Measurements from ENCODE around the gene CBLN1. TPM values are rescaled to one million over a fixed set of nuclear protein-coding genes. Genes with fewer than 3 reads are reported as not detected.

Gene CBLN1
- total RNA-seq, 1 donor from 2014 or later = 3.2 TPM

DNA sequence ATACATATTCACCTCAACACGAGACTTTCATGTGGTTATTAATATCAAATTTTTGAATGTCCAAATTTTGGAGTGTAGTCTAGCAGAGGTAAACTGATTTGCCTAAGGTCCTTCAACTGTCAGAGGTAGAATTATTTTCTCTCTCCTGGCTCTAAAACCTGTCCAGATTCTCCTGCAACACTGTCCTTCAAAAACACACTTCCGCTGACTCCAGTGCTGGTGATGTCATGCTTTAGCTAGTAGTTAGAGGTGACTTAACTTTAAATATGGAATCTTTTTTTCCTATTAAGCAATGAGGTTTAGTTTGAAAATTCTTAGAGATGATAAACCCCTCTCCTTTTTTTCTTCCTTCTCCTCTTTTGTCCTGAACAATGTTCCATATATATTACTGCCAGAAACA, 10.8 kb upstream of the CBLN1 start:
- TF ChIP-seq, protein P1, sequence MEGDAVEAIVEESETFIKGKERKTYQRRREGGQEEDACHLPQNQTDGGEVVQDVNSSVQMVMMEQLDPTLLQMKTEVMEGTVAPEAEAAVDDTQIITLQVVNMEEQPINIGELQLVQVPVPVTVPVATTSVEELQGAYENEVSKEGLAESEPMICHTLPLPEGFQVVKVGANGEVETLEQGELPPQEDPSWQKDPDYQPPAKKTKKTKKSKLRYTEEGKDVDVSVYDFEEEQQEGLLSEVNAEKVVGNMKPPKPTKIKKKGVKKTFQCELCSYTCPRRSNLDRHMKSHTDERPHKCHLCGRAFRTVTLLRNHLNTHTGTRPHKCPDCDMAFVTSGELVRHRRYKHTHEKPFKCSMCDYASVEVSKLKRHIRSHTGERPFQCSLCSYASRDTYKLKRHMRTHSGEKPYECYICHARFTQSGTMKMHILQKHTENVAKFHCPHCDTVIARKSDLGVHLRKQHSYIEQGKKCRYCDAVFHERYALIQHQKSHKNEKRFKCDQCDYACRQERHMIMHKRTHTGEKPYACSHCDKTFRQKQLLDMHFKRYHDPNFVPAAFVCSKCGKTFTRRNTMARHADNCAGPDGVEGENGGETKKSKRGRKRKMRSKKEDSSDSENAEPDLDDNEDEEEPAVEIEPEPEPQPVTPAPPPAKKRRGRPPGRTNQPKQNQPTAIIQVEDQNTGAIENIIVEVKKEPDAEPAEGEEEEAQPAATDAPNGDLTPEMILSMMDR (IDR thresholded peaks at IDR 0.05; ENCODE audit: unreplicated experiment) = no peak
- Mint-ChIP-seq H3K9me3 (ENCODE audit: unreplicated experiment) (no peaks in the 10 kb centered on the region), H3K4me3 (ENCODE audit: unreplicated experiment) (no peak overlapping the region), H3K4me1 (ENCODE audit: unreplicated experiment) (no peaks in the 10 kb centered on the region), H3K27me3 (ENCODE audit: unreplicated experiment) (peaks cover 1% of the 10 kb centered on the region), H3K27ac (ENCODE audit: unreplicated experiment) (no peak overlapping the region), H3K36me3 (ENCODE audit: low read depth, unreplicated experiment) (no peaks in the 10 kb centered on the region)
- DNase-seq (ENCODE audit: low spot score) = no peak

GRCh38 chr16:49287572-49287971, 5.9 kb upstream of the CBLN1 start:
- Mint-ChIP-seq H3K4me3 (ENCODE audit: unreplicated experiment) (no peak overlapping the region), H3K36me3 (ENCODE audit: low read depth, unreplicated experiment) (no peaks in the 10 kb centered on the region), H3K27me3 (ENCODE audit: unreplicated experiment) (peaks cover 4% of the 10 kb centered on the region), H3K27ac (ENCODE audit: unreplicated experiment) (no peak overlapping the region), H3K4me1 (ENCODE audit: unreplicated experiment) (peaks cover 7% of the 10 kb centered on the region), H3K9me3 (ENCODE audit: unreplicated experiment) (no peaks in the 10 kb centered on the region)
- TF ChIP-seq, protein P1 (IDR thresholded peaks at IDR 0.05; ENCODE audit: unreplicated experiment) = no peak
- DNase-seq (ENCODE audit: low spot score) = no peak

- Mint-ChIP-seq H3K4me1 (ENCODE audit: unreplicated experiment) (peaks cover 9% of the 10 kb centered on the region), H3K9me3 (ENCODE audit: unreplicated experiment) (no peaks in the 10 kb centered on the region), H3K4me3 (ENCODE audit: unreplicated experiment) (no peak overlapping the region), H3K27ac (ENCODE audit: unreplicated experiment) (no peak overlapping the region), H3K36me3 (ENCODE audit: low read depth, unreplicated experiment) (no peaks in the 10 kb centered on the region), H3K27me3 (ENCODE audit: unreplicated experiment) (peaks cover 12% of the 10 kb centered on the region)
- no peak for DNase-seq (ENCODE audit: low spot score)
- TF ChIP-seq, protein P1 (IDR thresholded peaks at IDR 0.05; ENCODE audit: unreplicated experiment) = no peak
Observed at GRCh38 chr16:49284962-49285361, 3.3 kb upstream of the CBLN1 start.

DNA sequence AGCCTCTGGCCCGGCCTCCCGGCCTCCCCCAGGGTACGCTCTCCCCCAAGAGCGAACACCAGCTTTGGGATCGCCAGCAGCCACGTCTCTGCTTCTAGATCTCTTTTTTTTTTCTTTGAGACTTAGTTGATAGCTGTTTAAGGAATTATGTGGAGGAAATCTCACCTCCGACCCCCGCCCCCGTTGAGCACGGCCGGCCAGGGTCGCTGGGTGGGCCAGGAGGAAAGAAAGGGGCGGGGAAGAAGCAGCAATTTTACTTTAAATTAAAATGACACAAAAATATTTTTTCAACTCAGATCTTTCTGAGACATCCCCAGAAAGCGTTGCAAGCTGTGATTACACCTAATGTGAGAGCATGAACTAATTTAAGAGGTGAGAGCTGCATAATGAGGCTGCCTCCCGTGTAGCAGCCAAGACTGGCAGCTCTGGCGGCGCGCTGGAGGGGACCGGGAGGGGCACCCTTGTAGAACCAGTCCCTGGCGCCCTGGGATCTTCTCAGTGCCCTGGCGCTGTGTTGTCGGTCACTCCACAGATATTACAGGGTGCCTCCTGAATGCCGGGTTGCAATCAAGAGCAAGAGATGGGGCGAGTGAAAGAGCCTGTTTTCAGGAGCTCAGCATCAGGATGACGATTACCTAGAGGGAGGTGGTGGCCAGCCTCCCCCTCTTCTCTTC, 1.9 kb upstream of the CBLN1 start:
- Mint-ChIP-seq H3K27ac (ENCODE audit: unreplicated experiment) (no peak overlapping the region), H3K9me3 (ENCODE audit: unreplicated experiment) (no peaks in the 10 kb centered on the region), H3K4me1 (ENCODE audit: unreplicated experiment) (peaks cover 22% of the 10 kb centered on the region), H3K36me3 (ENCODE audit: low read depth, unreplicated experiment) (no peaks in the 10 kb centered on the region), H3K4me3 (ENCODE audit: unreplicated experiment) (no peak overlapping the region), H3K27me3 (ENCODE audit: unreplicated experiment) (peaks cover 22% of the 10 kb centered on the region)
- DNase-seq (ENCODE audit: low spot score) = no peak
- TF ChIP-seq, protein P1 (IDR thresholded peaks at IDR 0.05; ENCODE audit: unreplicated experiment) = no peak

DNA sequence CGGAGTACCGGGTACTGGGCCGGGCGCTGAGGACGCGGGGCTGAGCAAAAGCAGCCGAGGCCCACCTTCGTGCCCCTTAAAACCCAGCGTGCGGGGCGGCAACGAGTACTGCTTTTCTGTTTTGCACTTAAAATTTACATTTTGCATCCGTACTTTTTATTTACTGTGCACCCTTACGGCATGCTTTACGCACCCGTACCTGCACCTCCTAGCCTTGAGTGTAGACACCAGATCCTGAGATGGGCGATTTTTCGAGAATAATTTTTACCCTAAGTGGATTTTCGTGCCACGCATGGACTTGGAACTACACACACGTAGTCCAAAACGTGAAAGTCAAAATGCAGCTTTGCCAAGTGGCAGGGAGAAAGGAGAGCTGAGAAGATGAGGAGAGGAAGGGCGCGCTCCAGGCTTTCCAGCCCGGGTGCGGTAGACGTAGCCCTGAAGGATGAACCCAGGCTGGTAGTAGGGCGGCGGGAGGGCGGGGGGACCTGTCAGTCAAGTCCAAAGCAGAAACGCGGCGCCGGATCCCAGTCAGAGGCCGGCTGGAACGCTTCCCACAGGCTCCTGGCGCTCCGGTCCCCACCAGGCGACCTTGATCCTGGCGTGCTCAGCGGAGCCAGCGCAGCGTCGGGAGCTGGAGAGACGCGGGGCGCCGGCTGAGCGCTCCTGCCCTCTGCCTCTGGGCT, 1.2 kb upstream of the CBLN1 start:
- Mint-ChIP-seq H3K4me1 (ENCODE audit: unreplicated experiment) (peaks cover 26% of the 10 kb centered on the region), H3K27ac (ENCODE audit: unreplicated experiment) (no peak overlapping the region), H3K27me3 (ENCODE audit: unreplicated experiment) (peaks cover 23% of the 10 kb centered on the region), H3K4me3 (ENCODE audit: unreplicated experiment) (peak overlapping the region; percentile 75), H3K36me3 (ENCODE audit: low read depth, unreplicated experiment) (no peaks in the 10 kb centered on the region), H3K9me3 (ENCODE audit: unreplicated experiment) (no peaks in the 10 kb centered on the region)
- TF ChIP-seq, protein P1 (IDR thresholded peaks at IDR 0.05; ENCODE audit: unreplicated experiment) = no peak
- peak; percentile 46 for DNase-seq (ENCODE audit: low spot score)

All from endothelial cell (in vitro differentiated cells).